DOHH2 (cell line): ENCODE measurements around the gene ECT2.

Experiments used
- H3F3A ChIP-seq: fragments of 200-600 bp; sonication (generic), shearing (Covaris generic); 2 replicates; pipeline ENCODE4 v1.6.0; 2016; ENCODE audit warnings: antibody characterized with exemption, mild to moderate bottlenecking; ENCODE audit not compliant: control insufficient read depth, insufficient read depth
- H3K27ac ChIP-seq: fragments of 200-600 bp; sonication (generic); 2 replicates; pipeline ENCODE4 v1.5.1; 2014; ENCODE audit warnings: low read depth, mild to moderate bottlenecking, low read length, moderate library complexity
- H3K27me3 ChIP-seq: fragments of 200-600 bp; sonication (generic); 2 replicates; pipeline ENCODE4 v1.6.1; 2014; ENCODE audit warnings: mild to moderate bottlenecking, low read length, mixed read lengths; ENCODE audit not compliant: control insufficient read depth
- H3K36me3 ChIP-seq: fragments of 200-600 bp; sonication (generic); 2 replicates; pipeline ENCODE4 v1.6.1; 2014; ENCODE audit warnings: mild to moderate bottlenecking, low read length, moderate library complexity, mixed read lengths; ENCODE audit not compliant: control insufficient read depth
- H3K4me1 ChIP-seq: fragments of 200-600 bp; sonication (generic); 2 replicates; pipeline ENCODE4 v1.6.1; 2014; ENCODE audit warnings: mild to moderate bottlenecking, low read length, mixed read lengths; ENCODE audit not compliant: control insufficient read depth
- H3K4me2 ChIP-seq: fragments of 200-600 bp; sonication (generic); 2 replicates; pipeline ENCODE4 v1.6.0; 2014; ENCODE audit warnings: mild to moderate bottlenecking, low read length, moderate library complexity
- H3K4me3 ChIP-seq: fragments of 200-600 bp; sonication (generic); 2 replicates; pipeline ENCODE4 v1.5.1; 2014; ENCODE audit warnings: mild to moderate bottlenecking, low read length, mixed read lengths
- H3K79me2 ChIP-seq: fragments of 200-600 bp; sonication (generic); 2 replicates; pipeline ENCODE4 v1.6.1; 2014; ENCODE audit warnings: mild to moderate bottlenecking, low read length, mixed read lengths; ENCODE audit not compliant: control insufficient read depth
- H3K9me2 ChIP-seq: fragments of 200-600 bp; sonication (generic); replicated peaks from 2 replicates; pipeline ENCODE4 v1.6.1; 2014; ENCODE audit warnings: mild to moderate bottlenecking, low read length, mixed read lengths; ENCODE audit not compliant: control insufficient read depth
- H3K9me3 ChIP-seq: fragments of 200-600 bp; sonication (generic); 2 replicates; pipeline ENCODE4 v1.6.1; 2014; ENCODE audit warnings: antibody characterized with exemption, low read length, mixed read lengths; ENCODE audit not compliant: control insufficient read depth, insufficient read depth
- H4K20me1 ChIP-seq: fragments of 200-600 bp; sonication (generic); 2 replicates; pipeline ENCODE4 v1.6.0; 2014; ENCODE audit warnings: low read depth, mild to moderate bottlenecking, antibody characterized with exemption, low read length, moderate library complexity; ENCODE audit not compliant: control insufficient read depth, insufficient read depth
- EZH2phosphoT487 ChIP-seq: fragments of 200-600 bp; sonication (generic); IDR thresholded peaks from 2 replicates; pipeline ENCODE4 v1.6.1; 2017; ENCODE audit warnings: borderline replicate concordance, mild to moderate bottlenecking, antibody characterized with exemption, low read length, moderate library complexity, mixed read lengths
- TF ChIP-seq, protein P1 (sequence below): fragments of 200-600 bp; sonication (generic); IDR thresholded peaks from one replicate; pipeline ENCODE4 v1.5.1; 2014; ENCODE audit warnings: antibody characterized with exemption, mild to moderate bottlenecking, low read depth, low read length; ENCODE audit not compliant: poor library complexity, severe bottlenecking

The ECT2 gene

DNA sequence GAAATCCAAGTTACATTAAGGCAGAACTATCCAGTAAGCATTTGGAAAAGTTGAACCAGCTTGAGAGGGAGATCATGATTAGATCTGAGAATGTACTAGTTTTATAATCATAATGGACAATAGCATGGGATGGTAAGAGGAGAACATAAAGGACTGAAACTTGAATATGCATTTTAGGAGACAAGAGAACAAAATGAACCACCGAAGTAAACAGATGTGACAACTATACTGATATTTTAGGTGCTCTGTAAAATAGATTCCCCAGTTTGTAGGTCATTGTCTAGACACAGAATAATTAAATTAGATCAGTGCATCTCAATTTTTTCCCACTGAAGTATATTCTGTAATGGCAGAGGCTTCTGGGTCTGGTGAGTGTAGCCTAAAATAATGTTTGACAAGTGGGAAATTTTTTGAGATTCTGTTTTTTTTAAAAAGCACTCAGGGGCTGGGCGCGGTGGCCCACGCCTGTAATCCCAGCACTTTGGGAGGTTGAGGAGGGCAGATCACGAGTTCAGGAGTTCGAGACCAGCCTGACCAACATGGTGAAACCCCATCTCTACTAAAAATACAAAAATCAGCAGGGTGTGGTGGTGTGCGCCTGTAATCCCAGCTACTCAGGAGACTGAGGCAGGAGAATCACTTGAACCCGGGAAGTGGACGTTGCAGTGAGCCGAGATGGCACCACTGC, 16.3 kb downstream of the ECT2 start:
- TF ChIP-seq, protein P1, sequence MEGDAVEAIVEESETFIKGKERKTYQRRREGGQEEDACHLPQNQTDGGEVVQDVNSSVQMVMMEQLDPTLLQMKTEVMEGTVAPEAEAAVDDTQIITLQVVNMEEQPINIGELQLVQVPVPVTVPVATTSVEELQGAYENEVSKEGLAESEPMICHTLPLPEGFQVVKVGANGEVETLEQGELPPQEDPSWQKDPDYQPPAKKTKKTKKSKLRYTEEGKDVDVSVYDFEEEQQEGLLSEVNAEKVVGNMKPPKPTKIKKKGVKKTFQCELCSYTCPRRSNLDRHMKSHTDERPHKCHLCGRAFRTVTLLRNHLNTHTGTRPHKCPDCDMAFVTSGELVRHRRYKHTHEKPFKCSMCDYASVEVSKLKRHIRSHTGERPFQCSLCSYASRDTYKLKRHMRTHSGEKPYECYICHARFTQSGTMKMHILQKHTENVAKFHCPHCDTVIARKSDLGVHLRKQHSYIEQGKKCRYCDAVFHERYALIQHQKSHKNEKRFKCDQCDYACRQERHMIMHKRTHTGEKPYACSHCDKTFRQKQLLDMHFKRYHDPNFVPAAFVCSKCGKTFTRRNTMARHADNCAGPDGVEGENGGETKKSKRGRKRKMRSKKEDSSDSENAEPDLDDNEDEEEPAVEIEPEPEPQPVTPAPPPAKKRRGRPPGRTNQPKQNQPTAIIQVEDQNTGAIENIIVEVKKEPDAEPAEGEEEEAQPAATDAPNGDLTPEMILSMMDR = no peak
- no peak for TF ChIP-seq EZH2phosphoT487

DNA sequence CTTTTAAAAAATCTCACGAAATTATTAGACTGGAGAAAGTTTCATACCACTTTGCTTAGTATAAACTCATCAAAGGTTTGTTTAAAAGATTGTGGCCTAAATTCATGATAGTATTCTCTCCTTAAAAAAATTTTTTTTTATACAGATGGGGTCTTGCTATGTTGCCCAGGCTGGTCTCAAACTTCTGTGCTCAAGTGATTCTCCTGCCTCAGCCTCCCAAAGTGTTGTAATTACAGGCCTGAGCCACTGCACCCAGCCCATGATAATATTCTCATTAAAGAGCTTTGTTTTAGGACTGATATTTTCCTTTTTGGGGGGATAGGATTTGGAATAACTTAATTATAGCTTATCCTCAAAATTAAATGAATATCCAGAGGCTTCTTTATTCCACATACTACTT, 19.9 kb downstream of the ECT2 start:
- H3K4me3 ChIP-seq = no peak overlapping the region
- no peaks in the 10 kb centered on the region for H4K20me1 ChIP-seq
- H3K4me1 ChIP-seq = no peaks in the 10 kb centered on the region
- H3K9me3 ChIP-seq = no peaks in the 10 kb centered on the region
- H3K36me3 ChIP-seq = peaks cover 88% of the 10 kb centered on the region
- no peak overlapping the region for H3K4me2 ChIP-seq
- H3K79me2 ChIP-seq = no peaks in the 10 kb centered on the region; the same call in 1 of the 2 replicates
- H3K27me3 ChIP-seq = no peaks in the 10 kb centered on the region
- no peak for TF ChIP-seq EZH2phosphoT487
- TF ChIP-seq, protein P1 = no peak
- no peaks in the 10 kb centered on the region; the same call in 1 of the 2 replicates for H3F3A ChIP-seq
- no peaks in the 10 kb centered on the region for H3K9me2 ChIP-seq
- no peak overlapping the region for H3K27ac ChIP-seq

More for the DNA sequence above, 16.3 kb downstream of the ECT2 start:
- H3K9me3 ChIP-seq = no peaks in the 10 kb centered on the region
- peaks cover 2% of the 10 kb centered on the region; the same call in 1 of the 2 replicates for H3F3A ChIP-seq
- no peak overlapping the region for H3K27ac ChIP-seq
- peaks cover 94% of the 10 kb centered on the region for H3K36me3 ChIP-seq
- no peaks in the 10 kb centered on the region for H3K27me3 ChIP-seq
- no peaks in the 10 kb centered on the region for H3K9me2 ChIP-seq
- no peaks in the 10 kb centered on the region; the same call in 1 of the 2 replicates for H3K79me2 ChIP-seq
- H3K4me2 ChIP-seq = no peak overlapping the region
- no peak overlapping the region for H3K4me3 ChIP-seq
- no peaks in the 10 kb centered on the region for H4K20me1 ChIP-seq
- H3K4me1 ChIP-seq = no peaks in the 10 kb centered on the region

DNA sequence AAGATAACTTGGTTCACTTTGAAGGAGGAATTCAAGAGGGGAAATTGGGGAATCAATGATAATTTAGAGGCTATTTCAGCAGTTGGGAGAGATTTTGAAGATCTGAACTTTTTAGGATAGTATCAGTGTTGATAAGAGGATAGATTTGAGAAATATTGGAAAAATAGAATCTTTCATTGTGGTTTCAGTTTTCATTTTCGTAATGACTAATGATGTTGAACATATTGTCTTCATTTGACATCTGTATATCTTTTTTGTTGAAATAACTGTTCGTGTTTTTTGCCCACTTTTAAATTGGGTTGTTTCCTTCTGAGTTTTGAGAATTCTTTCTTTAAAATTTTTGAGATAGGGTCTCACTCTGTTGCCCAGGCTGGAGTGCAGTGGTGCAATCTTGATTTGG, 21.1 kb downstream of the ECT2 start:
- Histone ChIP-seq H3K9me2 (no peaks in the 10 kb centered on the region), H3K9me3 (no peaks in the 10 kb centered on the region), H3K79me2 (no peaks in the 10 kb centered on the region), H3K4me1 (no peaks in the 10 kb centered on the region), H3K27ac (no peak overlapping the region), H3K36me3 (peaks cover 88% of the 10 kb centered on the region), H4K20me1 (no peaks in the 10 kb centered on the region), H3K4me2 (no peak overlapping the region), H3F3A (no peaks in the 10 kb centered on the region; the same call in 1 of the 2 replicates), H3K4me3 (no peak overlapping the region), H3K27me3 (no peaks in the 10 kb centered on the region)
- TF ChIP-seq, protein P1 = no peak
- TF ChIP-seq EZH2phosphoT487 = no peak
